ENCODE data around the gene IGLL1.
"Not testable (repeated sequence)": the region's sequence is repeated elsewhere in the genome, so short reads cannot be mapped to it uniquely, and the experiment has no call there.

Gene IGLL1

GRCh38 chr22:23591201-23591791 is 11.2 kb upstream of the IGLL1 start:
- DNase-seq, result peak; percentile 50 to 53

- DNase-seq, result no peak
These were observed 3.7 kb upstream of the IGLL1 start for GRCh38 chr22:23583836-23584235.

GRCh38 chr22:23583153-23583552 is 3.1 kb upstream of the IGLL1 start:
- DNase-seq, result no peak

GRCh38 chr22:23581260-23581650 is 1.2 kb upstream of the IGLL1 start:
- no peak for DNase-seq

GRCh38 chr22:23580576-23581259 is 628 bp upstream of the IGLL1 start:
- no peak for DNase-seq

GRCh38 chr22:23579280-23579679 is 810 bp downstream of the IGLL1 start:
- no peak for DNase-seq

GRCh38 chr22:23578306-23578705 is 1.8 kb downstream of the IGLL1 start:
- no peak for DNase-seq

- DNase-seq, result no peak
These were observed 3.4 kb downstream of the IGLL1 start for GRCh38 chr22:23576681-23577080.

- DNase-seq, result no peak
These were observed 4.5 kb downstream of the IGLL1 start for GRCh38 chr22:23575601-23576000.

GRCh38 chr22:23574877-23575276 is 5.2 kb downstream of the IGLL1 start:
- no peak for DNase-seq

- DNase-seq, result no peak
These were observed 5.7 kb downstream of the IGLL1 start for GRCh38 chr22:23574371-23574811.

GRCh38 chr22:23573701-23574235 is 6.3 kb downstream of the IGLL1 start:
- not testable (repeated sequence) for DNase-seq

GRCh38 chr22:23573106-23573505 is 7.0 kb downstream of the IGLL1 start:
- DNase-seq, result not testable (repeated sequence)

GRCh38 chr22:23571486-23571885 is 8.6 kb downstream of the IGLL1 start:
- no peak for DNase-seq

GRCh38 chr22:23570681-23571080 is 9.4 kb downstream of the IGLL1 start:
- DNase-seq, result no peak

- DNase-seq, result no peak
These were observed 10.4 kb downstream of the IGLL1 start for GRCh38 chr22:23569716-23570115.

GRCh38 chr22:23569291-23569690 is 10.8 kb downstream of the IGLL1 start:
- DNase-seq, result no peak

GRCh38 chr22:23566705-23567475 is 13.2 kb downstream of the IGLL1 start:
- DNase-seq, result no peak

GRCh38 chr22:23565915-23566704 is 14.0 kb downstream of the IGLL1 start:
- DNase-seq, result no peak

- DNase-seq, result no peak
These were observed 14.7 kb downstream of the IGLL1 start for GRCh38 chr22:23565305-23565914.

- DNase-seq, result no peak
These were observed 15.8 kb downstream of the IGLL1 start for GRCh38 chr22:23564276-23564675.

- no peak for DNase-seq
These were observed 17.0 kb downstream of the IGLL1 start for GRCh38 chr22:23563111-23563510.
